HepG2 (cell line): ENCODE results near the gene ADI1. TPM values are rescaled to one million over a fixed set of nuclear protein-coding genes. Genes with fewer than 3 reads are reported as not detected.

ENCODE experiments used
- ATF7-NPFF ChIP-seq: sonication (generic); formaldehyde crosslinking; IDR thresholded peaks from 2 replicates; pipeline ENCODE4 v1.8.1; 2023; ENCODE audit warnings: mild to moderate bottlenecking, low read depth, missing genetic modification reagents, moderate library complexity
- CSRNP2 ChIP-seq: sonication (generic); formaldehyde crosslinking; conservative IDR thresholded peaks from 2 replicates; pipeline ENCODE4 v1.8.0; 2022; ENCODE audit warnings: low read depth, missing genetic modification reagents
- ETS1 ChIP-seq: sonication (generic); formaldehyde crosslinking; IDR thresholded peaks from 2 replicates; pipeline ENCODE4 v1.4.0; 2020; ENCODE audit warnings: missing genetic modification reagents
- FOXK2 ChIP-seq: fragments of 450-650 bp; IDR thresholded peaks from 2 replicates; pipeline ENCODE4 v1.6.1; 2016
- HMGXB4 ChIP-seq, 2 experiments: sonication (generic) in 1 of 2; formaldehyde crosslinking in 1 of 2; IDR thresholded peaks; 2 replicates each; pipeline versions ENCODE4 v1.4.0 to v1.6.1; 2018 to 2020; ENCODE audit warnings: missing genetic modification reagents in 2 of 2, borderline replicate concordance in 1 of 2, low read depth in 1 of 2, mild to moderate bottlenecking in 1 of 2, missing biosample characterization in 1 of 2
- LRRFIP1 ChIP-seq: sonication (generic); formaldehyde crosslinking; conservative IDR thresholded peaks from 2 replicates; pipeline ENCODE4 v1.4.0; 2020; ENCODE audit warnings: missing genetic modification reagents
- PLRG1 ChIP-seq: fragments of 450-650 bp; conservative IDR thresholded peaks from 2 replicates; pipeline ENCODE4 v1.6.1; 2016
- RBM39 ChIP-seq: fragments of 200-400 bp; formaldehyde crosslinking; IDR thresholded peaks from one replicate; pipeline ENCODE4 v1.6.1; 2018; ENCODE audit warnings: antibody characterized with exemption, mild to moderate bottlenecking, low read depth, low read length; ENCODE audit not compliant: poor library complexity, severe bottlenecking
- SALL2 ChIP-seq: sonication (generic); formaldehyde crosslinking; IDR thresholded peaks from 2 replicates; pipeline ENCODE4 v1.8.1; 2023; ENCODE audit warnings: mild to moderate bottlenecking, missing genetic modification reagents, inconsistent platforms
- TEAD2 ChIP-seq: sonication (generic); formaldehyde crosslinking; IDR thresholded peaks from 2 replicates; pipeline ENCODE4 v1.9.0; 2021; ENCODE audit warnings: missing genetic modification reagents
- TOPORS ChIP-seq: sonication (generic); formaldehyde crosslinking; IDR thresholded peaks from 2 replicates; pipeline ENCODE4 v1.8.0; 2023; ENCODE audit warnings: mild to moderate bottlenecking, missing genetic modification reagents
- U2AF2 ChIP-seq: fragments of 200-400 bp; formaldehyde crosslinking; IDR thresholded peaks from 2 replicates; pipeline ENCODE4 v1.6.1; 2017; ENCODE audit warnings: low read depth, mild to moderate bottlenecking, low read length
- ZBTB34 ChIP-seq: sonication (generic); formaldehyde crosslinking; IDR thresholded peaks from 2 replicates; pipeline ENCODE4 v1.8.0; 2022; ENCODE audit warnings: mild to moderate bottlenecking, missing genetic modification reagents
- ZNF335 ChIP-seq: sonication (generic); formaldehyde crosslinking; IDR thresholded peaks from 2 replicates; pipeline ENCODE4 v1.4.0; 2020; ENCODE audit warnings: missing genetic modification reagents
- ZNF710 ChIP-seq: sonication (generic); formaldehyde crosslinking; IDR thresholded peaks from 2 replicates; pipeline ENCODE4 v1.5.0; 2020; ENCODE audit warnings: mild to moderate bottlenecking, missing genetic modification reagents, borderline replicate concordance
- ZNF782 ChIP-seq: sonication (generic); formaldehyde crosslinking; IDR thresholded peaks from 2 replicates; pipeline ENCODE4 v1.4.0; 2020; ENCODE audit warnings: missing genetic modification reagents, mild to moderate bottlenecking, borderline replicate concordance
- polyA plus RNA-seq, 8 experiments: library from polyadenylated mRNA; depleted of rRNA in 3 of 8; stranded (reverse) in 7 of 8; unstranded in 1 of 8; fragments of >200 nt; fragmentation: Illumina TruSeq in 4 of 8; extraction: Trizol in 4 of 8; gene quantifications; 2 replicates each; pipeline versions ENCODE4 v1.2.1 to v1.2.3, GENCODE V29; 2011 to 2016; ENCODE audit warnings: low read depth in 4 of 8, missing spikeins in 1 of 8, mixed read lengths in 1 of 8; ENCODE audit not compliant: insufficient read depth in 1 of 8
- total RNA-seq, 5 experiments: library from RNA; depleted of rRNA; stranded (reverse); fragments of >200 nt; fragmentation: Illumina TruSeq; extraction: Trizol; gene quantifications; 2 replicates each; pipeline ENCODE4 v1.2.3, GENCODE V29; 2016; ENCODE audit warnings: low read depth in 1 of 5

ADI1 gene
- total and polyA plus RNA-seq, 2 of the 13 experiments (the other 11 are each of a cell fraction or from before 2014, with no cell fraction given): 28.7 to 123 TPM

GRCh38 chr2:3558205-3559014, 39.1 kb upstream of the ADI1 start, which contains the start of gene RNASEH1 (continued):
- TF ChIP-seq RBM39 (peak; percentile 87), ZBTB34 (peak; percentile 90), ZNF710 (CRISPR knock-in tag) (no peak), ZNF782 (CRISPR knock-in tag) (peak; percentile 93), SALL2 (CRISPR knock-in tag) (peak; percentile 93), LRRFIP1 (CRISPR knock-in tag) (peak; percentile 63; the same call in 1 of the 2 replicates), CSRNP2 (CRISPR knock-in tag) (peak; percentile 82; the same call in 1 of the 2 replicates), TOPORS (CRISPR knock-in tag) (peak; percentile 96), ETS1 (CRISPR knock-in tag) (peak; percentile 93; the same call in 1 of the 2 replicates), PLRG1 (no peak), ATF7-NPFF (peak; percentile 94), U2AF2 (no peak), TEAD2 (CRISPR knock-in tag) (peak; percentile 97), HMGXB4 (CRISPR knock-in tag; IDR thresholded peaks at IDR 0.05; ENCODE audit: borderline replicate concordance in 1 of 2, low read depth in 1 of 2) (peak; percentile 84 to 91), FOXK2 (peak; percentile 72), ZNF335 (CRISPR knock-in tag) (peak; percentile 84)
